ENCODE data around the gene NTMT2.
"Not testable (repeated sequence)": the region's sequence is repeated elsewhere in the genome, so short reads cannot be mapped to it uniquely, and the experiment has no call there.

The NTMT2 gene

DNA sequence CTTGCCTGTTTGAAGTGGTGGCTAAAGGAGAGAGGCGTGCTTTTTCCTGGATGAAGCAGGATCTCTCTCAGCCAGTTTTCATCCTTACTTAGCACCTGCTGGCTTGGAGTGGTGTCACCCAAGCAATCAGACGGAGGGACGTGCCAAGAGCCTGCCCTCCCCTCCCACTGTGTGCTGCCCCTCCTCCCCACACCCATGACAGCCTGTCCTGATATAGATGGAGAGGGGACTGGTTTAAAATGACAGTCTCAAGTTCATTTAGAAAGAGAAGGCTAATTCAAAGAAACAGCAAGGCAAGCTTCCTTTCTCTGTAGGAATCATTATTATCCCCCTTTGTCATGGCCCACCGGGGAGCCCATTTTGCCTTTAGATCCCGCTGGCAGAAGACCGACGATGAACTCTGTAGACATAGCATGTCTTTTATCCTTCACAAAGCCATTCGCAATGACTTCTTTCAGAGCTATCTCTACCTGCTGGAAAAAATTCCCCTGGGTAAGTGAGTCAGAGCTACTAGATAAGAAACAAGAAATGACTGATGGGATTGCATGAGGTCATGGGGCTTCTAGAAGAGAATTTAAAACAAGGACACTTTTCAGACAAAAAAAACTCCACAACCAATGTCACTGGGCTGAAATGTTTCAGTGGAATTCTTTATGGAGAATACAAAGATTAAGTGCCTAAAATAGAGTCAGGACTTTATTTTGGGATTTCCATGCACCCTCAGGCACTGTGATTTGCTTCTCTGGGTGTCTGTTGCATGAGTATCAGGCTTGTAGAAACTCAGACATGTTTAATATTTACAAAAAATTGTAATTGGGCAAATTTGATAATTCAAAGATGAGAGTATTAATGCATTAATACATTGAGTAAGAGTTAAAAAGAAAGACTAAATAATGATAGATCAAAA is at the start of gene NTMT2:
Gene NTMT2, plus strand, starts transcription at position 190 of the 907 bp plus-strand sequence. Its CDS starts 149 bp downstream, at position 339.
- peak; percentile 8 for DNase-seq (ENCODE audit: low read depth)
- TF ChIP-seq, protein P1, sequence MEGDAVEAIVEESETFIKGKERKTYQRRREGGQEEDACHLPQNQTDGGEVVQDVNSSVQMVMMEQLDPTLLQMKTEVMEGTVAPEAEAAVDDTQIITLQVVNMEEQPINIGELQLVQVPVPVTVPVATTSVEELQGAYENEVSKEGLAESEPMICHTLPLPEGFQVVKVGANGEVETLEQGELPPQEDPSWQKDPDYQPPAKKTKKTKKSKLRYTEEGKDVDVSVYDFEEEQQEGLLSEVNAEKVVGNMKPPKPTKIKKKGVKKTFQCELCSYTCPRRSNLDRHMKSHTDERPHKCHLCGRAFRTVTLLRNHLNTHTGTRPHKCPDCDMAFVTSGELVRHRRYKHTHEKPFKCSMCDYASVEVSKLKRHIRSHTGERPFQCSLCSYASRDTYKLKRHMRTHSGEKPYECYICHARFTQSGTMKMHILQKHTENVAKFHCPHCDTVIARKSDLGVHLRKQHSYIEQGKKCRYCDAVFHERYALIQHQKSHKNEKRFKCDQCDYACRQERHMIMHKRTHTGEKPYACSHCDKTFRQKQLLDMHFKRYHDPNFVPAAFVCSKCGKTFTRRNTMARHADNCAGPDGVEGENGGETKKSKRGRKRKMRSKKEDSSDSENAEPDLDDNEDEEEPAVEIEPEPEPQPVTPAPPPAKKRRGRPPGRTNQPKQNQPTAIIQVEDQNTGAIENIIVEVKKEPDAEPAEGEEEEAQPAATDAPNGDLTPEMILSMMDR (conservative IDR thresholded peaks at IDR 0.05; ENCODE audit: low read depth, low read length) = no peak
- H3K4me3 ChIP-seq (ENCODE audit: low read depth, low read length) = no peak within 1 kb of the TSS

- TF ChIP-seq, protein P1 (conservative IDR thresholded peaks at IDR 0.05; ENCODE audit: low read depth, low read length) = no peak
- DNase-seq (ENCODE audit: low read depth) = no peak
- no peak overlapping the region for H3K4me3 ChIP-seq (ENCODE audit: low read depth, low read length)
Measured at GRCh38 chr1:170095976-170096748, 49.6 kb upstream of the NTMT2 start.

- no peak overlapping the region for H3K4me3 ChIP-seq (ENCODE audit: low read depth, low read length)
- no peak for DNase-seq (ENCODE audit: low read depth)
- TF ChIP-seq, protein P1 (conservative IDR thresholded peaks at IDR 0.05; ENCODE audit: low read depth, low read length) = no peak
Measured at GRCh38 chr1:170096806-170097340, 48.9 kb upstream of the NTMT2 start.

GRCh38 chr1:170097449-170097948 is 48.3 kb upstream of the NTMT2 start:
- no peak overlapping the region for H3K4me3 ChIP-seq (ENCODE audit: low read depth, low read length)
- TF ChIP-seq, protein P1 (conservative IDR thresholded peaks at IDR 0.05; ENCODE audit: low read depth, low read length) = no peak
- no peak for DNase-seq (ENCODE audit: low read depth)

GRCh38 chr1:170113140-170113539 is 32.6 kb upstream of the NTMT2 start:
- not testable (repeated sequence) for DNase-seq (ENCODE audit: low read depth); H3K4me3 ChIP-seq (ENCODE audit: low read depth, low read length)

DNA sequence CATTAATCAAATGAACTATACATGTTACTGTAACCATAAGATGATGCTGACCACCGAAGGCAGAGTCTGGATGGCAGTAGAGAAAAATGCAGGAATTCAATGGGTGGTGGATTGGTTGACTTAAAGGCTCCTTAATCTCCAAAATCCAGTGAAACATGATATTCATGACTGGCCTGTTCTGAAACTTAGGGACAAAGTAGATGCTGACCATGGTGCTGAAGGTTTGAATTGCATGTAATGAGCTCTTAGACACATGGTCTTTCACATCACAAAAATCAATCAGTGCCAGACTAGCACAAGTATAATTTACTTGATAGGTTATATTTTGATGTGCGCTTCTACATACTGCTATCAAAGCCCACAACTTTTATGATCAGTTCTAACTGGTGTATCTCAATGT is 30.9 kb upstream of the NTMT2 start:
- DNase-seq (ENCODE audit: low read depth) = peak; percentile 64

More for the DNA sequence above, 30.9 kb upstream of the NTMT2 start:
- no peak overlapping the region for H3K4me3 ChIP-seq (ENCODE audit: low read depth, low read length)
- TF ChIP-seq, protein P1 (conservative IDR thresholded peaks at IDR 0.05; ENCODE audit: low read depth, low read length) = no peak

Measured in choroid plexus epithelial cell (primary cell).